OCI-LY7 (cell line): ENCODE measurements around the gene TMEM213.

Experiments used
- CTCF ChIP-seq: fragments of 200-600 bp; sonication (generic); conservative IDR thresholded peaks from 2 replicates; pipeline ENCODE4 v1.5.1; 2014; ENCODE audit warnings: mild to moderate bottlenecking, antibody characterized with exemption, low read length, moderate library complexity, mixed read lengths
- EZH2phosphoT487 ChIP-seq: fragments of 200-600 bp; sonication (generic); IDR thresholded peaks from 2 replicates; pipeline ENCODE4 v1.6.1; 2018; ENCODE audit warnings: low read depth, borderline replicate concordance, mild to moderate bottlenecking, mixed run types, antibody characterized with exemption, low read length, moderate library complexity, mixed read lengths

GRCh38 chr7:138768241-138768640, 29.6 kb upstream of the TMEM213 start:
- no peak for TF ChIP-seq CTCF
- no peak for TF ChIP-seq EZH2phosphoT487
